Upper lobe of left lung (tissue), 6 donors: ENCODE data around the gene C1orf159. TPM values are rescaled to one million over a fixed set of nuclear protein-coding genes. Genes with fewer than 3 reads are reported as not detected.

Source experiments
- ATAC-seq, 2 donors: fragments of 200-7000 bp; cut with Tn5 transposase; one replicate each; pipeline ENCODE4 v1.9.1; 2022; ENCODE audit warnings: mild to moderate bottlenecking in 2 of 2, moderate library complexity in 2 of 2; ENCODE audit not compliant: low FRiP score in 2 of 2
- DNase-seq, 2 donors: peaks; one replicate each; pipeline ENCODE4 v3.0.0-alpha.2; 2019 to 2020
- H3K27ac ChIP-seq, 4 donors: fragments of 200-600 bp; sonication (generic); one replicate each; pipeline ENCODE4 v1.5.1; 2016 to 2019
- H3K27me3 ChIP-seq, 4 donors: fragments of 200-600 bp; sonication (generic); one replicate each; pipeline ENCODE4 v1.5.1; 2017 to 2019
- H3K36me3 ChIP-seq, 4 donors: fragments of 200-600 bp; sonication (generic); one replicate each; pipeline ENCODE4 v1.5.1; 2016 to 2019
- H3K4me1 ChIP-seq, 4 donors: fragments of 200-600 bp; sonication (generic); one replicate each; pipeline ENCODE4 v1.5.1; 2018 to 2019
- H3K4me3 ChIP-seq, 4 donors: fragments of 200-600 bp; sonication (generic); one replicate each; pipeline ENCODE4 v1.5.1; 2017 to 2019; ENCODE audit warnings: mild to moderate bottlenecking in 2 of 4, moderate library complexity in 1 of 4
- H3K9me3 ChIP-seq, 4 donors: fragments of 200-600 bp; sonication (generic); one replicate each; pipeline ENCODE4 v1.5.1; 2018 to 2019
- CTCF ChIP-seq, 6 experiments: fragments of 450-650 bp in 4 of 6; fragments of 200-600 bp in 2 of 6; sonication (generic) in 2 of 6; IDR thresholded peaks; one replicate each; pipeline ENCODE4 v1.5.1; 2016 to 2019; ENCODE audit warnings: antibody characterized with exemption in 6 of 6
- EP300 ChIP-seq, 4 donors: sonication (generic); formaldehyde crosslinking; IDR thresholded peaks; one replicate each; pipeline ENCODE4 v1.5.1; 2017; ENCODE audit warnings: antibody characterized with exemption in 4 of 4, control low read depth in 2 of 4
- POLR2A ChIP-seq, 4 donors: fragments of 450-650 bp; IDR thresholded peaks; one replicate each; pipeline ENCODE4 v1.5.1; 2016 to 2017; ENCODE audit warnings: antibody characterized with exemption in 4 of 4, mild to moderate bottlenecking in 2 of 4
- POLR2AphosphoS5 ChIP-seq, 2 donors: sonication (generic); formaldehyde crosslinking; IDR thresholded peaks; one replicate each; pipeline ENCODE4 v1.5.1; 2017; ENCODE audit warnings: antibody characterized with exemption in 2 of 2
- WGBS, 2 donors: methylation state at CpG; one replicate each; pipeline ENCODE4 v1.1.5; 2017 to 2018; 5-methylcytosine and 5-hydroxymethylcytosine counted together
- total RNA-seq, 6 donors: library from RNA; depleted of rRNA in 4 of 6; stranded (reverse); fragments of >200 nt in 4 of 6; gene quantifications; one replicate each; pipeline versions ENCODE4 v1.1.0 to v1.2.1, GENCODE V29; 2016 to 2021
- donor health status: DM: no; HTN: no; CAD: no; lungs with moderate emphysema.
- donor health status: DM: no; HTN: yes; CAD: no; lungs with severe emphysema.

The C1orf159 gene
- total RNA-seq, 6 donors from 2014 or later, result 5.7 to 34.6 (median 15.2) TPM

- ATAC-seq, result no peak
- Histone ChIP-seq H3K27ac (no peak overlapping the region), H3K4me1 (no peaks in the 10 kb centered on the region), H3K9me3 (no peaks in the 10 kb centered on the region), H3K4me3 (no peak overlapping the region), H3K27me3 (no peaks in the 10 kb centered on the region), H3K36me3 (peaks cover 0 to 86% (median 53%) of the 10 kb centered on the region in 4 donors)
- DNase-seq, result peak in 1 of 2 donors; percentile 72
- TF ChIP-seq EP300 (IDR thresholded peaks at IDR 0.05) (no peak), POLR2AphosphoS5 (IDR thresholded peaks at IDR 0.05) (no peak), POLR2A (IDR thresholded peaks at IDR 0.05) (no peak), CTCF (IDR thresholded peaks at IDR 0.05) (no peak)
- WGBS, 2 donors, result 92 to 94% methylated on average over 2 to 19 of the region's 26 CpGs
Measured at GRCh38 chr1:1046767-1047166, 69.1 kb downstream of the C1orf159 start.

GRCh38 chr1:1046243-1046642, 69.6 kb downstream of the C1orf159 start:
- TF ChIP-seq CTCF (IDR thresholded peaks at IDR 0.05) (no peak), POLR2A (IDR thresholded peaks at IDR 0.05) (no peak), POLR2AphosphoS5 (IDR thresholded peaks at IDR 0.05) (no peak), EP300 (IDR thresholded peaks at IDR 0.05) (no peak)
- DNase-seq, result peak in 1 of 2 donors; percentile 79
- Histone ChIP-seq H3K27me3 (no peaks in the 10 kb centered on the region), H3K27ac (no peak overlapping the region), H3K4me3 (no peak overlapping the region), H3K36me3 (peaks cover 0 to 81% (median 47%) of the 10 kb centered on the region in 4 donors), H3K4me1 (no peaks in the 10 kb centered on the region), H3K9me3 (no peaks in the 10 kb centered on the region)
- WGBS, 2 donors, result 92 to 95% methylated on average over 9 to 18 of the region's 20 CpGs
- ATAC-seq, result no peak

GRCh38 chr1:1045129-1045528, 70.8 kb downstream of the C1orf159 start:
- H3K36me3 ChIP-seq, result peaks cover 0 to 70% (median 38%) of the 10 kb centered on the region in 4 donors
- H3K9me3 ChIP-seq, result no peaks in the 10 kb centered on the region
- peaks cover 4 to 10% (median 5%) of the 10 kb centered on the region in 4 donors for H3K4me1 ChIP-seq
- TF ChIP-seq EP300 (IDR thresholded peaks at IDR 0.05), result no peak
- TF ChIP-seq POLR2A (IDR thresholded peaks at IDR 0.05), result no peak
- TF ChIP-seq POLR2AphosphoS5 (IDR thresholded peaks at IDR 0.05), result no peak
- no peak for TF ChIP-seq CTCF (IDR thresholded peaks at IDR 0.05)
- ATAC-seq, result no peak
- no peak overlapping the region for H3K27ac ChIP-seq
- WGBS, 2 donors, result 92 to 96% methylated on average over 7 to 18 of the region's 23 CpGs
- H3K4me3 ChIP-seq, result no peak overlapping the region
- H3K27me3 ChIP-seq, result peaks cover 0 to 5% (median 0%) of the 10 kb centered on the region in 4 donors
- DNase-seq, result peak in 1 of 2 donors; percentile 79

- no peak for ATAC-seq
- H3K36me3 ChIP-seq, result peaks cover 0 to 64% (median 36%) of the 10 kb centered on the region in 4 donors
- WGBS, 2 donors, result 90 to 95% methylated on average over 16 to 34 of the region's 34 CpGs
Measured at GRCh38 chr1:1044455-1045078, 71.3 kb downstream of the C1orf159 start.

More at GRCh38 chr1:1044455-1045078, 71.3 kb downstream of the C1orf159 start:
- no peak for TF ChIP-seq EP300 (IDR thresholded peaks at IDR 0.05)
- no peak for TF ChIP-seq CTCF (IDR thresholded peaks at IDR 0.05)
- TF ChIP-seq POLR2AphosphoS5 (IDR thresholded peaks at IDR 0.05), result no peak
- no peak for TF ChIP-seq POLR2A (IDR thresholded peaks at IDR 0.05)
- no peaks in the 10 kb centered on the region for H3K9me3 ChIP-seq
- H3K4me3 ChIP-seq, result no peak overlapping the region
- no peak for DNase-seq
- H3K27me3 ChIP-seq, result peaks cover 0 to 8% (median 0%) of the 10 kb centered on the region in 4 donors
- peaks cover 10 to 16% (median 11%) of the 10 kb centered on the region in 4 donors for H3K4me1 ChIP-seq
- H3K27ac ChIP-seq, result no peak overlapping the region
